H1 (cell line): Measurements from ENCODE around the gene AP2B1. TPM values are rescaled to one million over a fixed set of nuclear protein-coding genes. Genes with fewer than 3 reads are reported as not detected.

ENCODE experiments used
- CHD2 ChIP-seq: IDR thresholded peaks from 2 replicates; pipeline ENCODE4 v1.6.1; 2012; ENCODE audit warnings: low read length, improper control_type of control experiment
- EGR1 ChIP-seq: IDR thresholded peaks from 2 replicates; pipeline ENCODE4 v1.6.1; 2011; ENCODE audit warnings: low read depth, low read length, borderline replicate concordance
- RNF2 ChIP-seq: fragments of 200-900, 300-1000 bp; sonication (generic); IDR thresholded peaks from 2 replicates; pipeline ENCODE4 v1.7.1; 2016; ENCODE audit warnings: borderline replicate concordance, low read depth, mild to moderate bottlenecking, antibody characterized with exemption, low read length; ENCODE audit not compliant: poor library complexity, severe bottlenecking; ENCODE audit errors: missing control alignments
- polyA plus RNA-seq, 7 experiments: library from polyadenylated mRNA; depleted of rRNA in 3 of 7; stranded (reverse) in 5 of 7; unstranded in 2 of 7; fragments of >200 nt in 5 of 7; fragments of 200-250 nt in 2 of 7; gene quantifications; 1 replicate in 5 of 7; 2 replicates in 1 of 7; 4 replicates in 1 of 7; pipeline versions ENCODE4 v1.2.1 to v1.2.3, GENCODE V29; 2011 to 2013; ENCODE audit warnings: missing spikeins in 2 of 7, mixed read lengths in 2 of 7
- total RNA-seq: library from RNA; stranded (reverse); fragmentation: NEBNext Ultra II Directional; extraction: Animal tissue kit (Norgen Biotek cat#: 25700); gene quantifications from 2 replicates; pipeline ENCODE4 v1.2.1, GENCODE V29; 2021
- TF ChIP-seq, protein P1 (sequence below): fragments of 300-600 bp; sonication (generic); IDR thresholded peaks from 2 replicates; pipeline ENCODE4 v1.7.1; 2012; ENCODE audit warnings: low read length, moderate library complexity, mild to moderate bottlenecking, inconsistent platforms; ENCODE audit not compliant: insufficient replicate concordance
- TF ChIP-seq, protein P2 (sequence below): IDR thresholded peaks from 2 replicates; pipeline ENCODE4 v1.6.1; 2012; ENCODE audit warnings: inconsistent platforms
- TF ChIP-seq, protein P3 (sequence below): IDR thresholded peaks from 2 replicates; pipeline ENCODE4 v1.6.1; 2011; ENCODE audit warnings: low read length, improper control_type of control experiment

AP2B1 gene
- total and polyA plus RNA-seq, 2 of the 8 experiments (the other 6 are each of a cell fraction or from before 2014, with no cell fraction given), result 95.5 to 199 TPM

GRCh38 chr17:35742496-35742895 lies 155.4 kb downstream of the AP2B1 start (continued):
- TF ChIP-seq, protein P1, sequence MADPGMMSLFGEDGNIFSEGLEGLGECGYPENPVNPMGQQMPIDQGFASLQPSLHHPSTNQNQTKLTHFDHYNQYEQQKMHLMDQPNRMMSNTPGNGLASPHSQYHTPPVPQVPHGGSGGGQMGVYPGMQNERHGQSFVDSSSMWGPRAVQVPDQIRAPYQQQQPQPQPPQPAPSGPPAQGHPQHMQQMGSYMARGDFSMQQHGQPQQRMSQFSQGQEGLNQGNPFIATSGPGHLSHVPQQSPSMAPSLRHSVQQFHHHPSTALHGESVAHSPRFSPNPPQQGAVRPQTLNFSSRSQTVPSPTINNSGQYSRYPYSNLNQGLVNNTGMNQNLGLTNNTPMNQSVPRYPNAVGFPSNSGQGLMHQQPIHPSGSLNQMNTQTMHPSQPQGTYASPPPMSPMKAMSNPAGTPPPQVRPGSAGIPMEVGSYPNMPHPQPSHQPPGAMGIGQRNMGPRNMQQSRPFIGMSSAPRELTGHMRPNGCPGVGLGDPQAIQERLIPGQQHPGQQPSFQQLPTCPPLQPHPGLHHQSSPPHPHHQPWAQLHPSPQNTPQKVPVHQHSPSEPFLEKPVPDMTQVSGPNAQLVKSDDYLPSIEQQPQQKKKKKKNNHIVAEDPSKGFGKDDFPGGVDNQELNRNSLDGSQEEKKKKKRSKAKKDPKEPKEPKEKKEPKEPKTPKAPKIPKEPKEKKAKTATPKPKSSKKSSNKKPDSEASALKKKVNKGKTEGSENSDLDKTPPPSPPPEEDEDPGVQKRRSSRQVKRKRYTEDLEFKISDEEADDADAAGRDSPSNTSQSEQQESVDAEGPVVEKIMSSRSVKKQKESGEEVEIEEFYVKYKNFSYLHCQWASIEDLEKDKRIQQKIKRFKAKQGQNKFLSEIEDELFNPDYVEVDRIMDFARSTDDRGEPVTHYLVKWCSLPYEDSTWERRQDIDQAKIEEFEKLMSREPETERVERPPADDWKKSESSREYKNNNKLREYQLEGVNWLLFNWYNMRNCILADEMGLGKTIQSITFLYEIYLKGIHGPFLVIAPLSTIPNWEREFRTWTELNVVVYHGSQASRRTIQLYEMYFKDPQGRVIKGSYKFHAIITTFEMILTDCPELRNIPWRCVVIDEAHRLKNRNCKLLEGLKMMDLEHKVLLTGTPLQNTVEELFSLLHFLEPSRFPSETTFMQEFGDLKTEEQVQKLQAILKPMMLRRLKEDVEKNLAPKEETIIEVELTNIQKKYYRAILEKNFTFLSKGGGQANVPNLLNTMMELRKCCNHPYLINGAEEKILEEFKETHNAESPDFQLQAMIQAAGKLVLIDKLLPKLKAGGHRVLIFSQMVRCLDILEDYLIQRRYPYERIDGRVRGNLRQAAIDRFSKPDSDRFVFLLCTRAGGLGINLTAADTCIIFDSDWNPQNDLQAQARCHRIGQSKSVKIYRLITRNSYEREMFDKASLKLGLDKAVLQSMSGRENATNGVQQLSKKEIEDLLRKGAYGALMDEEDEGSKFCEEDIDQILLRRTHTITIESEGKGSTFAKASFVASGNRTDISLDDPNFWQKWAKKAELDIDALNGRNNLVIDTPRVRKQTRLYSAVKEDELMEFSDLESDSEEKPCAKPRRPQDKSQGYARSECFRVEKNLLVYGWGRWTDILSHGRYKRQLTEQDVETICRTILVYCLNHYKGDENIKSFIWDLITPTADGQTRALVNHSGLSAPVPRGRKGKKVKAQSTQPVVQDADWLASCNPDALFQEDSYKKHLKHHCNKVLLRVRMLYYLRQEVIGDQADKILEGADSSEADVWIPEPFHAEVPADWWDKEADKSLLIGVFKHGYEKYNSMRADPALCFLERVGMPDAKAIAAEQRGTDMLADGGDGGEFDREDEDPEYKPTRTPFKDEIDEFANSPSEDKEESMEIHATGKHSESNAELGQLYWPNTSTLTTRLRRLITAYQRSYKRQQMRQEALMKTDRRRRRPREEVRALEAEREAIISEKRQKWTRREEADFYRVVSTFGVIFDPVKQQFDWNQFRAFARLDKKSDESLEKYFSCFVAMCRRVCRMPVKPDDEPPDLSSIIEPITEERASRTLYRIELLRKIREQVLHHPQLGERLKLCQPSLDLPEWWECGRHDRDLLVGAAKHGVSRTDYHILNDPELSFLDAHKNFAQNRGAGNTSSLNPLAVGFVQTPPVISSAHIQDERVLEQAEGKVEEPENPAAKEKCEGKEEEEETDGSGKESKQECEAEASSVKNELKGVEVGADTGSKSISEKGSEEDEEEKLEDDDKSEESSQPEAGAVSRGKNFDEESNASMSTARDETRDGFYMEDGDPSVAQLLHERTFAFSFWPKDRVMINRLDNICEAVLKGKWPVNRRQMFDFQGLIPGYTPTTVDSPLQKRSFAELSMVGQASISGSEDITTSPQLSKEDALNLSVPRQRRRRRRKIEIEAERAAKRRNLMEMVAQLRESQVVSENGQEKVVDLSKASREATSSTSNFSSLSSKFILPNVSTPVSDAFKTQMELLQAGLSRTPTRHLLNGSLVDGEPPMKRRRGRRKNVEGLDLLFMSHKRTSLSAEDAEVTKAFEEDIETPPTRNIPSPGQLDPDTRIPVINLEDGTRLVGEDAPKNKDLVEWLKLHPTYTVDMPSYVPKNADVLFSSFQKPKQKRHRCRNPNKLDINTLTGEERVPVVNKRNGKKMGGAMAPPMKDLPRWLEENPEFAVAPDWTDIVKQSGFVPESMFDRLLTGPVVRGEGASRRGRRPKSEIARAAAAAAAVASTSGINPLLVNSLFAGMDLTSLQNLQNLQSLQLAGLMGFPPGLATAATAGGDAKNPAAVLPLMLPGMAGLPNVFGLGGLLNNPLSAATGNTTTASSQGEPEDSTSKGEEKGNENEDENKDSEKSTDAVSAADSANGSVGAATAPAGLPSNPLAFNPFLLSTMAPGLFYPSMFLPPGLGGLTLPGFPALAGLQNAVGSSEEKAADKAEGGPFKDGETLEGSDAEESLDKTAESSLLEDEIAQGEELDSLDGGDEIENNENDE, result no peak
- TF ChIP-seq, protein P2, sequence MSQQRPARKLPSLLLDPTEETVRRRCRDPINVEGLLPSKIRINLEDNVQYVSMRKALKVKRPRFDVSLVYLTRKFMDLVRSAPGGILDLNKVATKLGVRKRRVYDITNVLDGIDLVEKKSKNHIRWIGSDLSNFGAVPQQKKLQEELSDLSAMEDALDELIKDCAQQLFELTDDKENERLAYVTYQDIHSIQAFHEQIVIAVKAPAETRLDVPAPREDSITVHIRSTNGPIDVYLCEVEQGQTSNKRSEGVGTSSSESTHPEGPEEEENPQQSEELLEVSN, result no peak
- no peak for TF ChIP-seq CHD2
- no peak for TF ChIP-seq RNF2
- no peak for TF ChIP-seq EGR1
- TF ChIP-seq, protein P3, sequence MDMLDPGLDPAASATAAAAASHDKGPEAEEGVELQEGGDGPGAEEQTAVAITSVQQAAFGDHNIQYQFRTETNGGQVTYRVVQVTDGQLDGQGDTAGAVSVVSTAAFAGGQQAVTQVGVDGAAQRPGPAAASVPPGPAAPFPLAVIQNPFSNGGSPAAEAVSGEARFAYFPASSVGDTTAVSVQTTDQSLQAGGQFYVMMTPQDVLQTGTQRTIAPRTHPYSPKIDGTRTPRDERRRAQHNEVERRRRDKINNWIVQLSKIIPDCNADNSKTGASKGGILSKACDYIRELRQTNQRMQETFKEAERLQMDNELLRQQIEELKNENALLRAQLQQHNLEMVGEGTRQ, result no peak
